K562 (cell line): ENCODE results near the gene PDZK1IP1. TPM values are rescaled to one million over a fixed set of nuclear protein-coding genes. Genes with fewer than 3 reads are reported as not detected.

Source experiments
- DDX20 ChIP-seq: fragments of 450-650 bp; IDR thresholded peaks from 2 replicates; pipeline ENCODE4 v1.6.1; 2016; ENCODE audit warnings: missing genetic modification characterization, low read depth, mild to moderate bottlenecking, missing compliant biosample characterization, moderate library complexity
- DMBX1 ChIP-seq: fragments of 250-450 bp; sonication (Bioruptor Pico); IDR thresholded peaks from 2 replicates; pipeline ENCODE4 v1.8.0; 2022; ENCODE audit warnings: inconsistent platforms, mild to moderate bottlenecking, moderate library complexity, borderline replicate concordance
- ELF2 ChIP-seq: fragments of 250-450 bp; sonication (Bioruptor Pico); IDR thresholded peaks from 2 replicates; pipeline ENCODE4 v1.5.0; 2021; ENCODE audit warnings: mild to moderate bottlenecking
- EWSR1 ChIP-seq: fragments of 450-650 bp; IDR thresholded peaks from 2 replicates; pipeline ENCODE4 v1.6.1; 2018; ENCODE audit warnings: borderline replicate concordance, mild to moderate bottlenecking, low read depth, moderate library complexity; ENCODE audit not compliant: partially characterized antibody
- MAFF ChIP-seq: IDR thresholded peaks from 2 replicates; pipeline ENCODE4 v1.6.1; 2012; ENCODE audit warnings: low read length, improper control_type of control experiment
- NCOA1 ChIP-seq: fragments of 450-650 bp; IDR thresholded peaks from 2 replicates; pipeline ENCODE4 v1.6.1; 2016; ENCODE audit warnings: low read depth
- OTX1 ChIP-seq: fragments of 450-650 bp; formaldehyde crosslinking; IDR thresholded peaks from 2 replicates; pipeline ENCODE4 v1.4.0; 2022; ENCODE audit warnings: mild to moderate bottlenecking
- PML ChIP-seq: IDR thresholded peaks from 2 replicates; pipeline ENCODE4 v1.6.1; 2012; ENCODE audit warnings: low read length, inconsistent platforms
- POLR2AphosphoS2 ChIP-seq: IDR thresholded peaks from 2 replicates; pipeline ENCODE4 v1.6.1; 2012; ENCODE audit warnings: low read length, improper control_type of control experiment
- SMARCA5 ChIP-seq: fragments of 450-650 bp; IDR thresholded peaks from 2 replicates; pipeline ENCODE4 v1.6.1; 2016
- TARDBP ChIP-seq: fragments of 450-650 bp; IDR thresholded peaks from 2 replicates; pipeline ENCODE4 v1.6.1; 2016
- TBP ChIP-seq: optimal IDR thresholded peaks from 2 replicates; pipeline ENCODE3; 2011; ENCODE audit warnings: low read depth, low read length, improper control_type of control experiment
- TRIM24 ChIP-seq, 2 experiments: fragments of 450-650 bp; IDR thresholded peaks; 2 replicates each; pipeline ENCODE4 v1.6.1; 2016
- ZNF12 ChIP-seq: sonication (generic); formaldehyde crosslinking; IDR thresholded peaks from 2 replicates; pipeline ENCODE4 v1.4.0; 2020; ENCODE audit warnings: mild to moderate bottlenecking, missing genetic modification reagents
- ZZZ3 ChIP-seq: fragments of 450-650 bp; IDR thresholded peaks from 2 replicates; pipeline ENCODE4 v1.6.1; 2016; ENCODE audit warnings: antibody characterized with exemption, mild to moderate bottlenecking, moderate library complexity
- polyA plus RNA-seq, 8 experiments: library from polyadenylated mRNA; depleted of rRNA in 4 of 8; stranded (reverse) in 5 of 8; unstranded in 3 of 8; fragments of >200 nt; fragmentation: Nextera tagmentation in 2 of 8; fragmentation: Illumina TruSeq in 1 of 8; extraction: Ambion mirVana in 2 of 8; extraction: Trizol in 1 of 8; gene quantifications; 2 replicates each; pipeline versions ENCODE4 v1.2.1 to v1.2.3, GENCODE V29; 2011 to 2014; ENCODE audit warnings: inconsistent platforms in 1 of 8, missing spikeins in 1 of 8
- total RNA-seq, 7 experiments: library from RNA; depleted of rRNA in 6 of 7; stranded (reverse); fragments of >200 nt in 6 of 7; fragmentation: Illumina TruSeq in 2 of 7; extraction: Trizol in 2 of 7; gene quantifications; 2 replicates each; pipeline versions ENCODE4 v1.2.1 to v1.2.3, GENCODE V29; 2011 to 2021; ENCODE audit warnings: low replicate concordance in 1 of 7
- TF ChIP-seq, protein P1 (sequence below): fragments of 450-650 bp; formaldehyde crosslinking; conservative IDR thresholded peaks from 2 replicates; pipeline ENCODE4 v1.4.0; 2022; ENCODE audit warnings: mild to moderate bottlenecking, missing genetic modification characterization
- TF ChIP-seq, protein P2 (sequence below), 3 experiments: fragments of 200-800 bp in 1 of 3; fragments of 250-450 bp in 1 of 3; fragments of 450-650 bp in 1 of 3; sonication (Bioruptor Pico) in 1 of 3; sonication (Bioruptor generic) in 1 of 3; formaldehyde crosslinking in 1 of 3; IDR thresholded peaks; 2 replicates each; pipeline versions ENCODE4 v1.6.1 to v1.8.0; 2016 to 2022; ENCODE audit warnings: mild to moderate bottlenecking in 2 of 3, missing genetic modification characterization in 2 of 3, missing compliant biosample characterization in 1 of 3, moderate library complexity in 1 of 3
- TF ChIP-seq, protein P3 (sequence below): fragments of 250-450 bp; sonication (Bioruptor Pico); IDR thresholded peaks from 2 replicates; pipeline ENCODE4 v1.9.0; 2021; ENCODE audit warnings: mild to moderate bottlenecking, inconsistent platforms
- TF ChIP-seq, protein P4 (sequence below): sonication (generic); formaldehyde crosslinking; IDR thresholded peaks from 2 replicates; pipeline ENCODE4 v1.8.0; 2023; ENCODE audit warnings: mild to moderate bottlenecking, missing genetic modification reagents

The PDZK1IP1 gene
- total and polyA plus RNA-seq, 9 of the 15 experiments (the other 6 are each of a cell fraction or from before 2014, with no cell fraction given): 0.17 to 0.68 (median 0.53) TPM; not detected in 2

DNA sequence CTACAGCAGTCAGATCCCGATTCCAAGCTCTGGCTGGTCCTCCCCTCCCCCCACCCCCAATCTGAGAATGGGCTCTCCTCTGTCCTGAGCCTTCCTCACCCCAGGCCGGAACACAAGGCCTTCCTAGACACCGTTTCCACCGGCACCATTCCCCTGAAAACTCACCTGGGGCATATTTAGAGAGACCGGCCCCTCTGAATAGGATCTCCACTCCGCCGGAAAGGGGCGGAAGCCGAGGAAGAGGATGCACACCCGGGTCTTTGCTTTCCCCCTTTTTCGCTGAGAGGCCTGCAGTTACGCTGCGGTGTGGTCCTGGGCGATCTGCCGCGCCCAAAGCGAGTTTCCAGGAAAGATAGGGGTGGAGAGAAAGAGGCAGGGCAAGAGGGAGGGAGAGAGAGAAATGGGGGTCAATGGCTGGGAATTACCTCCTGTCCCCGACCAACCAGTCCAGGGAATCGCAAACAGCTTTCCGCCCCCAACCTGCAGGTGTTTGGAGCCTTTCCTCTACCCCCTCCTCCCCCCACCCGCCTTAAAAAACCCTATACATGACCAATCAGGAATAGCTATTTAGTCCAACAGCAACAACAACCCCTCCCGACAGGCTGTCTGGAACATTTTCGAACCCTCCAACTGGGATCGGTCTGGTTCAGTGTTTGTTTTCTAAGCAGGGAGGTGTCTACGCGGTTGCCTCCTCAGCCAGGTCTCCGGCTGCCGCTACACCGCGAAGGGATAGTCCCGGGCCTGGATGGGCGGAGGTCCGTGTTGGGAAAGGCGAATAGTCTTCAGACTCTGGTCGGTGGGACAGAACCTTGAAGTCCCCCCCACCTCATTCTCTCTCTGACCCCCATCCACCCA is 39.4 kb upstream of the PDZK1IP1 start (continued):
- TF ChIP-seq, protein P1, sequence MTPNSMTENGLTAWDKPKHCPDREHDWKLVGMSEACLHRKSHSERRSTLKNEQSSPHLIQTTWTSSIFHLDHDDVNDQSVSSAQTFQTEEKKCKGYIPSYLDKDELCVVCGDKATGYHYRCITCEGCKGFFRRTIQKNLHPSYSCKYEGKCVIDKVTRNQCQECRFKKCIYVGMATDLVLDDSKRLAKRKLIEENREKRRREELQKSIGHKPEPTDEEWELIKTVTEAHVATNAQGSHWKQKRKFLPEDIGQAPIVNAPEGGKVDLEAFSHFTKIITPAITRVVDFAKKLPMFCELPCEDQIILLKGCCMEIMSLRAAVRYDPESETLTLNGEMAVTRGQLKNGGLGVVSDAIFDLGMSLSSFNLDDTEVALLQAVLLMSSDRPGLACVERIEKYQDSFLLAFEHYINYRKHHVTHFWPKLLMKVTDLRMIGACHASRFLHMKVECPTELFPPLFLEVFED (CRISPR knock-in tag): peak; percentile 57; the same call in 1 of the 2 replicates
- peak; percentile 78 for TF ChIP-seq ZZZ3
- TF ChIP-seq ZNF12 (CRISPR knock-in tag): 0 out of 2 replicates have a peak, but pooled peaks have one; percentile 22
- TF ChIP-seq DMBX1 (CRISPR knock-in tag): 0 out of 2 replicates have a peak, but pooled peaks have one; percentile 28
- TF ChIP-seq TARDBP: no peak
- TF ChIP-seq PML: peak; percentile 41; the same call in 1 of the 2 replicates
- TF ChIP-seq NCOA1: 0 out of 2 replicates have a peak, but pooled peaks have one; percentile 42
- 0 out of 2 replicates have a peak, but pooled peaks have one; percentile 3 for TF ChIP-seq MAFF
- TF ChIP-seq, protein P2, sequence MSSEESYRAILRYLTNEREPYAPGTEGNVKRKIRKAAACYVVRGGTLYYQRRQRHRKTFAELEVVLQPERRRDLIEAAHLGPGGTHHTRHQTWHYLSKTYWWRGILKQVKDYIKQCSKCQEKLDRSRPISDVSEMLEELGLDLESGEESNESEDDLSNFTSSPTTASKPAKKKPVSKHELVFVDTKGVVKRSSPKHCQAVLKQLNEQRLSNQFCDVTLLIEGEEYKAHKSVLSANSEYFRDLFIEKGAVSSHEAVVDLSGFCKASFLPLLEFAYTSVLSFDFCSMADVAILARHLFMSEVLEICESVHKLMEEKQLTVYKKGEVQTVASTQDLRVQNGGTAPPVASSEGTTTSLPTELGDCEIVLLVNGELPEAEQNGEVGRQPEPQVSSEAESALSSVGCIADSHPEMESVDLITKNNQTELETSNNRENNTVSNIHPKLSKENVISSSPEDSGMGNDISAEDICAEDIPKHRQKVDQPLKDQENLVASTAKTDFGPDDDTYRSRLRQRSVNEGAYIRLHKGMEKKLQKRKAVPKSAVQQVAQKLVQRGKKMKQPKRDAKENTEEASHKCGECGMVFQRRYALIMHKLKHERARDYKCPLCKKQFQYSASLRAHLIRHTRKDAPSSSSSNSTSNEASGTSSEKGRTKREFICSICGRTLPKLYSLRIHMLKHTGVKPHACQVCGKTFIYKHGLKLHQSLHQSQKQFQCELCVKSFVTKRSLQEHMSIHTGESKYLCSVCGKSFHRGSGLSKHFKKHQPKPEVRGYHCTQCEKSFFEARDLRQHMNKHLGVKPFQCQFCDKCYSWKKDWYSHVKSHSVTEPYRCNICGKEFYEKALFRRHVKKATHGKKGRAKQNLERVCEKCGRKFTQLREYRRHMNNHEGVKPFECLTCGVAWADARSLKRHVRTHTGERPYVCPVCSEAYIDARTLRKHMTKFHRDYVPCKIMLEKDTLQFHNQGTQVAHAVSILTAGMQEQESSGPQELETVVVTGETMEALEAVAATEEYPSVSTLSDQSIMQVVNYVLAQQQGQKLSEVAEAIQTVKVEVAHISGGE (CRISPR knock-in tag; IDR thresholded peaks at IDR 0.05): peak in 2 of 3 experiments; percentile 27 to 88; a peak in 3 of 6 replicates
- peak; percentile 69 for TF ChIP-seq POLR2AphosphoS2
- 0 out of 2 replicates have a peak, but pooled peaks have one; percentile 11 for TF ChIP-seq ELF2
- no peak for TF ChIP-seq SMARCA5
- TF ChIP-seq, protein P3, sequence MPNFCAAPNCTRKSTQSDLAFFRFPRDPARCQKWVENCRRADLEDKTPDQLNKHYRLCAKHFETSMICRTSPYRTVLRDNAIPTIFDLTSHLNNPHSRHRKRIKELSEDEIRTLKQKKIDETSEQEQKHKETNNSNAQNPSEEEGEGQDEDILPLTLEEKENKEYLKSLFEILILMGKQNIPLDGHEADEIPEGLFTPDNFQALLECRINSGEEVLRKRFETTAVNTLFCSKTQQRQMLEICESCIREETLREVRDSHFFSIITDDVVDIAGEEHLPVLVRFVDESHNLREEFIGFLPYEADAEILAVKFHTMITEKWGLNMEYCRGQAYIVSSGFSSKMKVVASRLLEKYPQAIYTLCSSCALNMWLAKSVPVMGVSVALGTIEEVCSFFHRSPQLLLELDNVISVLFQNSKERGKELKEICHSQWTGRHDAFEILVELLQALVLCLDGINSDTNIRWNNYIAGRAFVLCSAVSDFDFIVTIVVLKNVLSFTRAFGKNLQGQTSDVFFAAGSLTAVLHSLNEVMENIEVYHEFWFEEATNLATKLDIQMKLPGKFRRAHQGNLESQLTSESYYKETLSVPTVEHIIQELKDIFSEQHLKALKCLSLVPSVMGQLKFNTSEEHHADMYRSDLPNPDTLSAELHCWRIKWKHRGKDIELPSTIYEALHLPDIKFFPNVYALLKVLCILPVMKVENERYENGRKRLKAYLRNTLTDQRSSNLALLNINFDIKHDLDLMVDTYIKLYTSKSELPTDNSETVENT (CRISPR knock-in tag): peak; percentile 49; the same call in 1 of the 2 replicates
- TF ChIP-seq DDX20: no peak
- peak; percentile 76; the same call in 1 of the 2 replicates for TF ChIP-seq OTX1 (CRISPR knock-in tag)
- TF ChIP-seq EWSR1: no peak
- peak; percentile 44 for TF ChIP-seq TBP
- TF ChIP-seq TRIM24 (IDR thresholded peaks at IDR 0.05): peak in 1 of 2 experiments; percentile 37; a peak in 2 of 4 replicates
- TF ChIP-seq, protein P4, sequence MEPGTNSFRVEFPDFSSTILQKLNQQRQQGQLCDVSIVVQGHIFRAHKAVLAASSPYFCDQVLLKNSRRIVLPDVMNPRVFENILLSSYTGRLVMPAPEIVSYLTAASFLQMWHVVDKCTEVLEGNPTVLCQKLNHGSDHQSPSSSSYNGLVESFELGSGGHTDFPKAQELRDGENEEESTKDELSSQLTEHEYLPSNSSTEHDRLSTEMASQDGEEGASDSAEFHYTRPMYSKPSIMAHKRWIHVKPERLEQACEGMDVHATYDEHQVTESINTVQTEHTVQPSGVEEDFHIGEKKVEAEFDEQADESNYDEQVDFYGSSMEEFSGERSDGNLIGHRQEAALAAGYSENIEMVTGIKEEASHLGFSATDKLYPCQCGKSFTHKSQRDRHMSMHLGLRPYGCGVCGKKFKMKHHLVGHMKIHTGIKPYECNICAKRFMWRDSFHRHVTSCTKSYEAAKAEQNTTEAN (CRISPR knock-in tag): 0 out of 2 replicates have a peak, but pooled peaks have one; percentile 30
